SW 1271 (cell line): Measurements from ENCODE around the gene NBPF20.
"Not testable (repeated sequence)": the region's sequence is repeated elsewhere in the genome, so short reads cannot be mapped to it uniquely, and the experiment has no call there.

Experiments
- DNase-seq, 2 experiments: peaks; one replicate each; lab custom pipeline; 2025; lab: John Stamatoyannopoulos, UW

The NBPF20 gene

GRCh38 chr1:145430830-145431229 is 5.4 kb upstream of the NBPF20 start:
- DNase-seq: not testable (repeated sequence)

GRCh38 chr1:145429329-145429728 is 3.9 kb upstream of the NBPF20 start:
- not testable (repeated sequence) for DNase-seq

- DNase-seq: peak in 1 of 2 experiments; percentile 15
Measured at GRCh38 chr1:145424612-145425435, 579 bp downstream of the NBPF20 start.

- not testable (repeated sequence) for DNase-seq
Measured at GRCh38 chr1:145415149-145415548, 10.3 kb downstream of the NBPF20 start.

GRCh38 chr1:145407266-145407665 is 18.1 kb downstream of the NBPF20 start:
- DNase-seq: not testable (repeated sequence)

- DNase-seq: not testable (repeated sequence)
Measured at GRCh38 chr1:145404949-145405348, 20.5 kb downstream of the NBPF20 start.

GRCh38 chr1:145400701-145401100 is 24.7 kb downstream of the NBPF20 start:
- DNase-seq: not testable (repeated sequence)
